ENCODE measurements around the gene LRRTM4.

LRRTM4 gene

GRCh38 chr2:77336013-77336412 is 186.2 kb downstream of the LRRTM4 start (continued):
- TF ChIP-seq CSRNP3 (CRISPR knock-in tag; IDR thresholded peaks at IDR 0.05): no peak
- TF ChIP-seq ISL1 (CRISPR knock-in tag; IDR thresholded peaks at IDR 0.05): no peak
- TF ChIP-seq, protein P1, sequence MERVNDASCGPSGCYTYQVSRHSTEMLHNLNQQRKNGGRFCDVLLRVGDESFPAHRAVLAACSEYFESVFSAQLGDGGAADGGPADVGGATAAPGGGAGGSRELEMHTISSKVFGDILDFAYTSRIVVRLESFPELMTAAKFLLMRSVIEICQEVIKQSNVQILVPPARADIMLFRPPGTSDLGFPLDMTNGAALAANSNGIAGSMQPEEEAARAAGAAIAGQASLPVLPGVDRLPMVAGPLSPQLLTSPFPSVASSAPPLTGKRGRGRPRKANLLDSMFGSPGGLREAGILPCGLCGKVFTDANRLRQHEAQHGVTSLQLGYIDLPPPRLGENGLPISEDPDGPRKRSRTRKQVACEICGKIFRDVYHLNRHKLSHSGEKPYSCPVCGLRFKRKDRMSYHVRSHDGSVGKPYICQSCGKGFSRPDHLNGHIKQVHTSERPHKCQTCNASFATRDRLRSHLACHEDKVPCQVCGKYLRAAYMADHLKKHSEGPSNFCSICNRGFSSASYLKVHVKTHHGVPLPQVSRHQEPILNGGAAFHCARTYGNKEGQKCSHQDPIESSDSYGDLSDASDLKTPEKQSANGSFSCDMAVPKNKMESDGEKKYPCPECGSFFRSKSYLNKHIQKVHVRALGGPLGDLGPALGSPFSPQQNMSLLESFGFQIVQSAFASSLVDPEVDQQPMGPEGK (CRISPR knock-in tag; IDR thresholded peaks at IDR 0.05; ENCODE audit: borderline replicate concordance): no peak

DNA sequence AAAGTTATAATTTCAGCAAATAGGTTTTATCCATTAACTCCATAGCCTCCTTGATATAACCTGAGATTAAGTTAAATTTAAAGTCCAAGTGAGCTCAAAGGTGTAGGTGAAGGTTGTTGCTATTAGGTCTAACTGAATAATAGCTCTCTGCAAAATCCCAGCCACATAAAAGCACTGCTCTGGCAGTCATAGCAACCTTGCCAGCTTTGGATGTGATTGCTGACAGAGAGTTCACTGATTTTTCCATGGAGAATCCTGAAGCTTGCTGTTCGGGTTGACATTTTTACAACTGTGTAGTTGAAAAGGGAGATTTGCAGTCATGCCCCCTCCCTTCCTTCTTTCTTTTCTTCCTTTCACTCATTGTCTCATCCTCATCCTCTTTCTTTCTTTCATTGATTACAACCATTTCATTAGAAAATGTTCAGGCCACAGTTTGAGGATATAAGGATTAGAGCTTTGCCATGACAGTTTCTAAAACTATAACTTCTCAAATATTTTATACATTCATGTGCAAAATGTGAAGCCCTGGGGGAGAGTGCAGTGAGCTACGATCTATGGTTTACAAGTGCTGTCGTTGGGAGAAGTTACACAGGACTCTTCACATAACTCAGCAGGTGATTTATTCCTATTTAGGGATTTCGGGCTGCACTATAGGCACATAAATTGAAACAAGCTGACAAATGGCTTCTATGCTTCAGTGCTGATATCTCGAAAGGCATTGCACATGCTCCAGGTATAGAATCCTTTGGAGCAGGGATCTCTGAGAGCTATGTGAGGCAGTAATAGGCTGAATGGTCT is 193.8 kb downstream of the LRRTM4 start:
- no peak for TF ChIP-seq BACH2 (CRISPR knock-in tag; IDR thresholded peaks at IDR 0.05; ENCODE audit: borderline replicate concordance)
- no peak for TF ChIP-seq TSHZ2 (CRISPR knock-in tag; IDR thresholded peaks at IDR 0.05)
- TF ChIP-seq ESRRG (CRISPR knock-in tag; IDR thresholded peaks at IDR 0.05): no peak
- TF ChIP-seq, protein P2, sequence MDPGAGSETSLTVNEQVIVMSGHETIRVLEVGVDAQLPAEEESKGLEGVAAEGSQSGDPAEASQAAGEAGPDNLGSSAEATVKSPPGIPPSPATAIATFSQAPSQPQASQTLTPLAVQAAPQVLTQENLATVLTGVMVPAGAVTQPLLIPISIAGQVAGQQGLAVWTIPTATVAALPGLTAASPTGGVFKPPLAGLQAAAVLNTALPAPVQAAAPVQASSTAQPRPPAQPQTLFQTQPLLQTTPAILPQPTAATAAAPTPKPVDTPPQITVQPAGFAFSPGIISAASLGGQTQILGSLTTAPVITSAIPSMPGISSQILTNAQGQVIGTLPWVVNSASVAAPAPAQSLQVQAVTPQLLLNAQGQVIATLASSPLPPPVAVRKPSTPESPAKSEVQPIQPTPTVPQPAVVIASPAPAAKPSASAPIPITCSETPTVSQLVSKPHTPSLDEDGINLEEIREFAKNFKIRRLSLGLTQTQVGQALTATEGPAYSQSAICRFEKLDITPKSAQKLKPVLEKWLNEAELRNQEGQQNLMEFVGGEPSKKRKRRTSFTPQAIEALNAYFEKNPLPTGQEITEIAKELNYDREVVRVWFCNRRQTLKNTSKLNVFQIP (CRISPR knock-in tag; IDR thresholded peaks at IDR 0.05; ENCODE audit: borderline replicate concordance, low read depth): no peak
- TF ChIP-seq RARB (CRISPR knock-in tag; IDR thresholded peaks at IDR 0.05): no peak
- no peak for TF ChIP-seq ZFP30 (CRISPR knock-in tag; IDR thresholded peaks at IDR 0.05)
- no peak for TF ChIP-seq ZNF70 (CRISPR knock-in tag; IDR thresholded peaks at IDR 0.05)
- TF ChIP-seq, protein P3, sequence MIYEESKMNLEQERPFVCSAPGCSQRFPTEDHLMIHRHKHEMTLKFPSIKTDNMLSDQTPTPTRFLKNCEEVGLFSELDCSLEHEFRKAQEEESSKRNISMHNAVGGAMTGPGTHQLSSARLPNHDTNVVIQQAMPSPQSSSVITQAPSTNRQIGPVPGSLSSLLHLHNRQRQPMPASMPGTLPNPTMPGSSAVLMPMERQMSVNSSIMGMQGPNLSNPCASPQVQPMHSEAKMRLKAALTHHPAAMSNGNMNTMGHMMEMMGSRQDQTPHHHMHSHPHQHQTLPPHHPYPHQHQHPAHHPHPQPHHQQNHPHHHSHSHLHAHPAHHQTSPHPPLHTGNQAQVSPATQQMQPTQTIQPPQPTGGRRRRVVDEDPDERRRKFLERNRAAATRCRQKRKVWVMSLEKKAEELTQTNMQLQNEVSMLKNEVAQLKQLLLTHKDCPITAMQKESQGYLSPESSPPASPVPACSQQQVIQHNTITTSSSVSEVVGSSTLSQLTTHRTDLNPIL (CRISPR knock-in tag; IDR thresholded peaks at IDR 0.05; ENCODE audit: low read depth): no peak
- TF ChIP-seq, protein P1 (CRISPR knock-in tag; IDR thresholded peaks at IDR 0.05; ENCODE audit: borderline replicate concordance): no peak
- TF ChIP-seq ZNF8 (CRISPR knock-in tag; IDR thresholded peaks at IDR 0.05): no peak
- no peak for TF ChIP-seq ZNF565 (CRISPR knock-in tag; conservative IDR thresholded peaks at IDR 0.05; ENCODE audit: low read depth)
- ATAC-seq: no peak

DNA sequence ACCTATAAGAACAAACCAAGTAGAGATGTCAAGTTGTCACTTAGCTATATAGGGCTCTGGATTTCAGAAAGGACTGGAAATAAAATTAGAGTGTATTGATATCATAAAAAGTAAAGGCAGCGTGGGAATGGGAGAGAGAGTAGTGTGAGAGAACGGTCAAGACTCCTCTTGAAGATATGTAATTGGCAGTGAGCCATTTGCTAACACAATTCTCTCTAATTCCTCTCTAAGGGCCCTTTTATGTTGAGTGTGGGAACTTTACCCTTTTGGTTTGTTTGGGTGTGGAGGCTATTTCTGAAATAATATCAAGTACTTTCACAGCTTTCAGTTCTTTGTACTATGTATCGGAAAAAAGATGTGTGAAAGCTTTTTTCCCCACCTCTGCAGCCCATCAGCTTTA is 196.8 kb downstream of the LRRTM4 start:
- TF ChIP-seq ZNF70 (CRISPR knock-in tag; IDR thresholded peaks at IDR 0.05) (no peak), ZNF565 (CRISPR knock-in tag; conservative IDR thresholded peaks at IDR 0.05; ENCODE audit: low read depth) (no peak), ISL1 (CRISPR knock-in tag; IDR thresholded peaks at IDR 0.05) (no peak), ESRRG (CRISPR knock-in tag; IDR thresholded peaks at IDR 0.05) (no peak), OSR1 (CRISPR knock-in tag; IDR thresholded peaks at IDR 0.05) (no peak), TSHZ2 (CRISPR knock-in tag; IDR thresholded peaks at IDR 0.05) (no peak), GLIS3 (CRISPR knock-in tag; IDR thresholded peaks at IDR 0.05) (no peak), CSDC2 (CRISPR knock-in tag; IDR thresholded peaks at IDR 0.05) (no peak)
- TF ChIP-seq, protein P3 (CRISPR knock-in tag; IDR thresholded peaks at IDR 0.05; ENCODE audit: low read depth): no peak
- TF ChIP-seq, protein P2 (CRISPR knock-in tag; IDR thresholded peaks at IDR 0.05; ENCODE audit: borderline replicate concordance, low read depth): no peak
- ATAC-seq: no peak
